Keratinocyte (primary cell): ENCODE measurements around the gene CORO2A. TPM values are rescaled to one million over a fixed set of nuclear protein-coding genes. Genes with fewer than 3 reads are reported as not detected.

Source experiments
- DNase-seq: peaks from one replicate; pipeline ENCODE4 v3.0.0-alpha.2; 2011; ENCODE audit warnings: low read depth, missing footprints, low spot score
- FAIRE-seq: peaks from 2 replicates; lab custom pipeline; 2011; peaks lifted over from hg19 to GRCh38; lab: Jason Lieb, UNC
- H2AFZ ChIP-seq: 2 replicates; pipeline ENCODE4 v1.6.0; 2012; ENCODE audit warnings: low read length, control low read depth, inconsistent platforms; ENCODE audit not compliant: control insufficient read depth
- H3K27ac ChIP-seq: 2 replicates; pipeline ENCODE4 v1.5.1; 2011; ENCODE audit warnings: low read length; ENCODE audit not compliant: control insufficient read depth, insufficient read depth
- H3K27me3 ChIP-seq: 3 replicates; pipeline ENCODE4 v1.6.0; 2011; ENCODE audit warnings: low read length; ENCODE audit not compliant: control insufficient read depth, insufficient read depth; ENCODE audit errors: extremely low read depth
- H3K36me3 ChIP-seq, 2 experiments: 2 replicates in 1 of 2; 3 replicates in 1 of 2; pipeline ENCODE4 v1.5.1; 2011; ENCODE audit warnings: low read length in 2 of 2, mild to moderate bottlenecking in 1 of 2; ENCODE audit not compliant: control insufficient read depth in 2 of 2, insufficient read depth in 2 of 2; ENCODE audit errors: extremely low read depth in 1 of 2
- H3K4me1 ChIP-seq: 3 replicates; pipeline ENCODE4 v1.5.1; 2011; ENCODE audit warnings: low read length; ENCODE audit not compliant: control insufficient read depth, insufficient read depth; ENCODE audit errors: extremely low read depth
- H3K4me2 ChIP-seq: 3 replicates; pipeline ENCODE4 v1.6.0; 2011; ENCODE audit warnings: low read depth, low read length; ENCODE audit not compliant: control insufficient read depth, insufficient read depth; ENCODE audit errors: extremely low read depth
- H3K4me3 ChIP-seq, 3 experiments: fragments of 200-600 bp in 1 of 3; sonication (generic) in 1 of 3; 2 replicates in 2 of 3; 3 replicates in 1 of 3; pipeline ENCODE4 v1.5.1; 2011 to 2016; ENCODE audit warnings: low read length in 3 of 3, mild to moderate bottlenecking in 3 of 3, control low read depth in 2 of 3, inconsistent platforms in 1 of 3, low read depth in 1 of 3, mixed read lengths in 1 of 3, mixed run types in 1 of 3, moderate library complexity in 1 of 3; ENCODE audit not compliant: control insufficient read depth in 2 of 3, insufficient read depth in 2 of 3; ENCODE audit errors: extremely low read depth in 1 of 3
- H3K79me2 ChIP-seq: 2 replicates; pipeline ENCODE4 v1.6.0; 2012; ENCODE audit warnings: low read length; ENCODE audit not compliant: control insufficient read depth, insufficient read depth
- H3K9ac ChIP-seq: 3 replicates; pipeline ENCODE4 v1.6.0; 2011; ENCODE audit warnings: low read length; ENCODE audit not compliant: control insufficient read depth, insufficient read depth; ENCODE audit errors: extremely low read depth
- H3K9me1 ChIP-seq: 3 replicates; pipeline ENCODE4 v1.6.0; 2011; ENCODE audit warnings: low read length; ENCODE audit not compliant: control insufficient read depth, insufficient read depth; ENCODE audit errors: extremely low read depth
- H3K9me3 ChIP-seq: 2 replicates; pipeline ENCODE4 v1.5.1; 2012; ENCODE audit warnings: low read depth, low read length; ENCODE audit not compliant: control insufficient read depth
- H4K20me1 ChIP-seq: 3 replicates; pipeline ENCODE4 v1.6.0; 2011; ENCODE audit warnings: low read length; ENCODE audit not compliant: control insufficient read depth, insufficient read depth; ENCODE audit errors: extremely low read depth
- EZH2 ChIP-seq: IDR thresholded peaks from one replicate; pipeline ENCODE4 v1.6.1; 2012; ENCODE audit warnings: inconsistent platforms, mild to moderate bottlenecking, low read length, moderate library complexity
- dilution Hi-C: fragments of 300-500 bp; cut with MboI; formaldehyde crosslinking; loops from one replicate; pipeline ENCODE4 v1.7.0; 2020; ENCODE audit warnings: low sequenced_read_pairs; ENCODE audit not compliant: extremely low pct_ligation_motif_present
- polyA plus RNA-seq, 5 experiments: library from polyadenylated mRNA; depleted of rRNA in 3 of 5; stranded (reverse) in 3 of 5; stranded (forward) in 1 of 5; unstranded in 1 of 5; fragments of >200 nt; gene quantifications; 1 replicate in 1 of 5; 2 replicates in 3 of 5; 3 replicates in 1 of 5; pipeline versions ENCODE4 v1.2.1 to v1.2.3, GENCODE V29; 2011 to 2012; ENCODE audit warnings: missing spikeins in 2 of 5, low read depth in 1 of 5, low replicate concordance in 1 of 5
- TF ChIP-seq, protein P1 (sequence below), 3 experiments: IDR thresholded peaks in 1 of 3; conservative IDR thresholded peaks in 1 of 3; optimal IDR thresholded peaks in 1 of 3; 2 replicates in 2 of 3; 3 replicates in 1 of 3; pipeline versions ENCODE3 to v1.5.1; 2011; ENCODE audit warnings: low read length in 3 of 3, mild to moderate bottlenecking in 3 of 3, moderate library complexity in 2 of 3, control low read depth in 1 of 3, inconsistent platforms in 1 of 3; ENCODE audit not compliant: insufficient read depth in 2 of 3; ENCODE audit errors: extremely low read depth in 1 of 3

Gene CORO2A
- polyA plus RNA-seq, 1 donor (not counting 4 experiments of a cell fraction or from before 2014, with no cell fraction given), result 31.7 TPM

DNA sequence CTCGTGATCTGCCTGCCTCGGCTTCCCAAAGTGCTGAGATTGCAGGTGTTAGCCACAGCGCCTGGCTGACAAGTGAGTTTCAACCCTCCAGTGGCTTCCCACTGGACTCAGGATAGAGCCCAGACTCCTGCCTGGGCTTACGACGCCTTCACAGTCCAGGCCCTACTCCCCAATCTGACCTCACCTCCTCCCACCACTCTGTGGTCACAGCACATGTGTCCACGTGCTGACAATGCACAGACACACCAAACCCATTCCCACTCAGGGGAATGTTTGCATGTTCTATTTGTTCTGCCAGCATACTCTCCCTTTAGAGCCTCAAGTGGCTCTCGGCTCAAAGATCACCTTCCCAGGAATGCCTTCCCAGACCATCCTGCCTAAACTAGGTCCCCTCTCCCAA, 42.3 kb downstream of the CORO2A start:
- TF ChIP-seq, protein P1, sequence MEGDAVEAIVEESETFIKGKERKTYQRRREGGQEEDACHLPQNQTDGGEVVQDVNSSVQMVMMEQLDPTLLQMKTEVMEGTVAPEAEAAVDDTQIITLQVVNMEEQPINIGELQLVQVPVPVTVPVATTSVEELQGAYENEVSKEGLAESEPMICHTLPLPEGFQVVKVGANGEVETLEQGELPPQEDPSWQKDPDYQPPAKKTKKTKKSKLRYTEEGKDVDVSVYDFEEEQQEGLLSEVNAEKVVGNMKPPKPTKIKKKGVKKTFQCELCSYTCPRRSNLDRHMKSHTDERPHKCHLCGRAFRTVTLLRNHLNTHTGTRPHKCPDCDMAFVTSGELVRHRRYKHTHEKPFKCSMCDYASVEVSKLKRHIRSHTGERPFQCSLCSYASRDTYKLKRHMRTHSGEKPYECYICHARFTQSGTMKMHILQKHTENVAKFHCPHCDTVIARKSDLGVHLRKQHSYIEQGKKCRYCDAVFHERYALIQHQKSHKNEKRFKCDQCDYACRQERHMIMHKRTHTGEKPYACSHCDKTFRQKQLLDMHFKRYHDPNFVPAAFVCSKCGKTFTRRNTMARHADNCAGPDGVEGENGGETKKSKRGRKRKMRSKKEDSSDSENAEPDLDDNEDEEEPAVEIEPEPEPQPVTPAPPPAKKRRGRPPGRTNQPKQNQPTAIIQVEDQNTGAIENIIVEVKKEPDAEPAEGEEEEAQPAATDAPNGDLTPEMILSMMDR (optimal IDR thresholded peaks at IDR 0.05 in 1 of 3, IDR thresholded peaks at IDR 0.05 in 1 of 3, conservative IDR thresholded peaks at IDR 0.05 in 1 of 3; ENCODE audit: extremely low read depth in 1 of 3, insufficient read depth in 2 of 3, low read length in 3 of 3), result no peak
- no peak for TF ChIP-seq EZH2
- Histone ChIP-seq H2AFZ (no peak overlapping the region), H3K27me3 (no peaks in the 10 kb centered on the region), H3K79me2 (peaks cover 2% of the 10 kb centered on the region), H4K20me1 (peaks cover 3% of the 10 kb centered on the region), H3K4me2 (no peak overlapping the region), H3K9me1 (no peaks in the 10 kb centered on the region), H3K4me3 (no peak overlapping the region), H3K36me3 (peaks cover 0 to 14% of the 10 kb centered on the region in 2 experiments), H3K4me1 (peaks cover 26% of the 10 kb centered on the region), H3K9ac (no peak overlapping the region), H3K27ac (no peak overlapping the region), H3K9me3 (no peaks in the 10 kb centered on the region)
- dilution Hi-C loops, result no loop called here
- DNase-seq, result no peak
- FAIRE-seq, result no peak

DNA sequence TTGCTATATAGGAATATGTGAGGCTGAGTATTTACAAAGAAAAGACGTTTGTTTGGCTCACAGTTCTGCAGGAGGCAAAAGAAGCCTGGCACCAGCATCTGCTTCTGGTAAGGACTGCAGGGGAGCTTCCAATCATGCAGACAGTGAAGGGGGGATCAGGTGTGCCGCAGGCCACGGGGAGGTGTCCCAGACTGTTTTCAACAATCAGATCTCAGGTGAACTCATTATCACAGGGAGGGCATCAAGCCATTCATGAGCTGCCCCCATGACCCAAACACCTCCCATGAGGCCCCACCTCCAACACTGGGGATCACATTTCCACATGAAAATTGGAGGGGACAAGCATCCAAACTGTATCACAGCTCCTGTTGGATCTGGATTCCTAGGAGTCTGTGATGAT, 43.0 kb downstream of the CORO2A start:
- Histone ChIP-seq H4K20me1 (peaks cover 3% of the 10 kb centered on the region), H3K27me3 (no peaks in the 10 kb centered on the region), H3K9me3 (no peaks in the 10 kb centered on the region), H3K9me1 (no peaks in the 10 kb centered on the region), H3K4me1 (peaks cover 31% of the 10 kb centered on the region), H2AFZ (no peak overlapping the region), H3K9ac (no peak overlapping the region), H3K79me2 (peaks cover 4% of the 10 kb centered on the region), H3K27ac (no peak overlapping the region), H3K4me3 (no peak overlapping the region), H3K36me3 (peaks cover 0 to 16% of the 10 kb centered on the region in 2 experiments), H3K4me2 (no peak overlapping the region)
- DNase-seq (no peak), FAIRE-seq (no peak)
- dilution Hi-C loops, result no loop called here
- TF ChIP-seq, protein P1 (optimal IDR thresholded peaks at IDR 0.05 in 1 of 3, IDR thresholded peaks at IDR 0.05 in 1 of 3, conservative IDR thresholded peaks at IDR 0.05 in 1 of 3; ENCODE audit: extremely low read depth in 1 of 3, insufficient read depth in 2 of 3, low read length in 3 of 3), result no peak
- no peak for TF ChIP-seq EZH2
